Adrenal gland (tissue), 5 donors: ENCODE data around the gene ACBD4.

Experiments used
- POLR2A ChIP-seq, 2 donors: fragments of 450-650 bp; IDR thresholded peaks; one replicate each; pipeline ENCODE4 v1.6.1; 2017; ENCODE audit warnings: antibody characterized with exemption in 2 of 2, mild to moderate bottlenecking in 2 of 2, moderate library complexity in 1 of 2
- TF ChIP-seq, protein P1 (sequence below), 6 experiments: fragments of 450-650 bp in 4 of 6; fragments of 200-600 bp in 2 of 6; sonication (generic) in 1 of 6; IDR thresholded peaks; 1 replicate in 5 of 6; 2 replicates in 1 of 6; pipeline versions ENCODE4 v1.5.1 to v1.8.0; 2016 to 2021; ENCODE audit warnings: antibody characterized with exemption in 6 of 6, mild to moderate bottlenecking in 2 of 6, moderate library complexity in 1 of 6
- donor health status: DM: no; HTN: no; CAD: no.

DNA sequence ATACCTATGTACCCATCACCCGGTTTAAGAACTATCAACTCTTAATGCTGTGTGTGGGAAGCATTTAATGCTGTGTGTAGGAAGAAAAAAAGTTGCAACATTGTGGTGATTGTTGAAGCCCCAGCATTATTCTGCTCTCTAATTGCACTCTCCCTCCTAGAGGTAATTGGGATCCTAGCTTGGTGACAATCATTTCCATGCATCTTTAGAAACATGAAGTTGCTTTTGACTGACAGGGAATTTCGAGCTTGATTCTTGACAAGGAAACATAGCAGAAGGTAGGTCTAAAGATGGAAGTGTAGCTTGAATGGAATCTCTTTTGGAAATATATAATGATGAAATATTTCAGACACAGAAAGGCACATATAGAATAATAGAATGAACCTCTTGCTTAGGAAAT is 53.5 kb downstream of the ACBD4 start:
- TF ChIP-seq, protein P1, sequence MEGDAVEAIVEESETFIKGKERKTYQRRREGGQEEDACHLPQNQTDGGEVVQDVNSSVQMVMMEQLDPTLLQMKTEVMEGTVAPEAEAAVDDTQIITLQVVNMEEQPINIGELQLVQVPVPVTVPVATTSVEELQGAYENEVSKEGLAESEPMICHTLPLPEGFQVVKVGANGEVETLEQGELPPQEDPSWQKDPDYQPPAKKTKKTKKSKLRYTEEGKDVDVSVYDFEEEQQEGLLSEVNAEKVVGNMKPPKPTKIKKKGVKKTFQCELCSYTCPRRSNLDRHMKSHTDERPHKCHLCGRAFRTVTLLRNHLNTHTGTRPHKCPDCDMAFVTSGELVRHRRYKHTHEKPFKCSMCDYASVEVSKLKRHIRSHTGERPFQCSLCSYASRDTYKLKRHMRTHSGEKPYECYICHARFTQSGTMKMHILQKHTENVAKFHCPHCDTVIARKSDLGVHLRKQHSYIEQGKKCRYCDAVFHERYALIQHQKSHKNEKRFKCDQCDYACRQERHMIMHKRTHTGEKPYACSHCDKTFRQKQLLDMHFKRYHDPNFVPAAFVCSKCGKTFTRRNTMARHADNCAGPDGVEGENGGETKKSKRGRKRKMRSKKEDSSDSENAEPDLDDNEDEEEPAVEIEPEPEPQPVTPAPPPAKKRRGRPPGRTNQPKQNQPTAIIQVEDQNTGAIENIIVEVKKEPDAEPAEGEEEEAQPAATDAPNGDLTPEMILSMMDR (IDR thresholded peaks at IDR 0.05) = no peak
- TF ChIP-seq POLR2A (IDR thresholded peaks at IDR 0.05) = no peak
